Ureter (tissue), 1 donor: Measurements from ENCODE around the gene CCDC106. TPM values are rescaled to one million over a fixed set of nuclear protein-coding genes. Genes with fewer than 3 reads are reported as not detected.

Experiments
- DNase-seq: peaks from one replicate; pipeline ENCODE4 v3.0.0-alpha.2; 2020; ENCODE audit warnings: low spot score
- total RNA-seq: library from RNA; stranded (reverse); gene quantifications from one replicate; pipeline ENCODE4 v1.2.4, GENCODE V29; 2023
- donor health status: DM: yes; HTN: yes; CAD: no.

The CCDC106 gene
- total RNA-seq, result 12.3 TPM

DNA sequence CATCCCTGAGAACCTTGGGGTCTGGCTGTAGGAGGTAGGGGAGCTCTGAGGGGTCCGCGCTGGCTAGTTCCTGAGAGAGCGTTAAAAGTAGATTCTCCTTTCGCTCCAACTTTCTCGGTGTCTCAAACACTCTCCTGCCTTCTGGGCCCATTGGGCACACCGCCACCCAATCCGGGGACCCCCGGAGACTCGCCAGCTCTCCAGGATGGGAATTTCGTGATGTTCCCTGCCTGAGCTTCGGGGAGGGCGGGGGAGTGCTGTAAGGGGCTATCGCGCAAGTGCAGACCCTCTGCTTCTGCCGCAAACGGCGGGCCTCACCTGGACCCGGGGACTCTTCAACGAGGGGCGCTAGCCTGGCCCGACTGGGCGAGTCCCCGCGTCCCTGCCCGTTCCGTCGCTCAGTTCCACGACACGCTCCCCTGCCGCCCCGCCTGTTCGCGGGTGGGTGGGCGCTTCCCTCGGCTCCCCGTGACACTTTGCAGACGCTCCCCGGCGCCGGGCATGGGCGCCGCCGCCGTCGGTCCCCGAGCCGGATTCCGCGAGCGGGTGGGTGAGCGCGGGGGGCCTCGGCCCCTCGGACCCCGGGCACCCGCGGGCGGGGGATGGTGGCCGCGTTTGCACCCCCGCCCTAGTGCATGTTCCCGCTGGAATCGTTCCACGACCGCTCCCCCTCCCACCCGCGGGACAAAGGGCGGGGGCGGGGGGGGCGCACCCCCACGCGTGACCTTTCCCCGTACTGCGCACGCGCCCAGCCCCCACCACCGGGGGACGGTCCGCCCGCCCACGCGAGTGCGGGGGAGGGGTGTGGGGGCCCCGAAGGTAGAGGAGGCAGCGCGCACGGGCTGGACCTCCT is at the start of gene CCDC106:
TSS of gene CCDC106 (plus strand) at position 481 of the 853 bp plus-strand sequence. CDS start 835 bp downstream, outside the sequence.
- DNase-seq, result peak; percentile 62

DNA sequence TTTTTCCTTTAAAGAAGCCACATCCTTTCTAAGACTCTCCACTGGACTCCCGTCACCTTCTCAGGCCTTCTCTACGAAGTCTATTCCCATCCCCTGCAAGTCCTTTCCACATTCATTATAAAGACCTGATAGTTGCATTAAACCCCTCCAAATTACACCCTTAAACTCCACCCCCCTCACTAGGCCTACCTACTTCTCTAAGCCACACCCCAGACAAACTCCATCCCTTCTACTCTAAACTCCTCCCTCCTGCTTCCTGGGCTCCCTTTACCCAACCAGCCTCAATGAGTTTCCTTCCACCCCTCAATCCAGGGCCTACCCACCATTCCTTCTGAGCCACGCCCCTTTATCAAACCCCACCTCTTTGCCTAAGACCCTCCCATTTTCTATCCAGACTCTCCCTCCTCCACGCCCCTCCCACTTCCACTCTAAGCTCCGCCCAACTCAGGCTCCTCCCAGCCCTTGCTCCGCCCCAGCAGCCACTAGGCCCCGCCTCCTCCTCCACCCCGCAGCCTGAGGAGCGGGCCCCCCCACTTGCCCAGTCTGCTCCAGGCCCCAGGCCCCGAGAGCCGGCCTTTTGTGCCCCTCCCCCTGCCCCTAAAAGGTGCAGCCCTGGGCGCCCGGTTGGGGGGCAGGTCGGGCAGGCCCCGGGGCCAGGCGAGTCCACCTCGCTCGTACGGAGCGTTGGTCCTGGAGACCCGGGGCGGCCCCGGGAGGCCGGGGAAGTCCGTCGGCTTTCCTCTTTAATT is 49.1 kb upstream of the CCDC106 start:
- peak; percentile 95 for DNase-seq

DNA sequence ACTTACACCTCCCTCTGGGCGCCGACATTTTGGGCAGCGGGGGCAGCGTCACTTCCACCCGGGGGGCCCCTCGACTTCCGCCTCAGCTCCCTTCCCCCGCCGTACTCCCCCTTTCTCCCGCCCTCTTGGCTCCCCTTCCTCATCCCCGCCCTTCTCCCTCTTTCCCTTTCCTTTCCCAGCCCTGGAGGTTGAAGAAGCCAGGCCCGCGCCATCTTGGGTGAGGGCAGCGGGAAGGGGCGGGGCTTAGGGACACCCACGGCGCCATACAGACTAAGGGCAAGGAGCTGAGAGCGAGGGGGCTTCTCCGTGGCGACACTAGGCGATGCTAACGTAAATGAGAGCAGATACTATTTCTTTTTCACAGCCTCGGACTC is 48.6 kb upstream of the CCDC106 start, which contains the start of gene FIZ1:
TSS of gene FIZ1 (minus strand) at position 50 of the 374 bp plus-strand sequence. CDS start 1,652 bp downstream, outside the sequence.
- DNase-seq, result peak; percentile 99

DNA sequence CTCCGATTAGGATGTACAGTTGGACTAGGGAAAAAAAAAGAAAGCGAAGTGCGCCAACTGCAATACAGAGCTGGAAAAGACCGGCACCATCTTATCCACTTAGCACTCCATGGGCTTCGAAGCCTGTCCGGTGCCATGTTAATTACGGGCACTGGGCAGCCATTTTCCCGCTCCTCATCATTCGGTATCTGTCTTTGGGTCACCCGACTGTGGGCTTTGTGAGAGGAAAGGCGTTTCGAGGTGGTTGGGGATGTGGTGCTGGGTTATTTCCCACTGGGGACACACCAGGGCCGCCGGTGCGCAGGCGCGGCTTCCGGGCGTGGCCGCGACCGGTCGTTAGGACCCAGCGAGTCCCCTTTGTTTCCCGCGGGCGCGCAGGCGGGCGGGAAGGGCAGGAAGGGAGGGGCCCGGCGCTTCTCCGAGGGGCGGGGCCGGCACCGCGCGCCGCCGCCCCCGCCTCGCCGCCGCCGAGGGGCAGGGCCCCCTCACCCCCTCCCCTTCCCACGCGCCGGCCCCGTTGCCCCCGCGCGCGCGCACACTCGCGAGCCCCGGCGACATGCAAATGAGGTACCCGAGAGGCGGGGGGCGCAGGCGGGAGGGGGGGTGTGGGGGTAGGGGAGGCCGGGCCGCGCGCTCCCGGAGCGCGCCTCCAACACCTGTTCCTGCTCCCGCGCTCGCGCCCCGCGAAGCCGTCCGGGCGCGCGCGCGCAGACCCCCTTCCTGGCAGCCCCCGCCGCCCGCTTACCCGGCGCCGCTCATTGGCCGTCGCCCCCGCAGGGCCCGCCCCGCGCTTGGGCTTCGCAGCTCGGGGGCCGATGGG is 48.0 kb upstream of the CCDC106 start, which contains the start of gene ZNF524:
TSS of gene ZNF524 (plus strand) at position 447 of the 820 bp plus-strand sequence. CDS start 1,825 bp downstream, outside the sequence.
- DNase-seq, result peak; percentile 85

DNA sequence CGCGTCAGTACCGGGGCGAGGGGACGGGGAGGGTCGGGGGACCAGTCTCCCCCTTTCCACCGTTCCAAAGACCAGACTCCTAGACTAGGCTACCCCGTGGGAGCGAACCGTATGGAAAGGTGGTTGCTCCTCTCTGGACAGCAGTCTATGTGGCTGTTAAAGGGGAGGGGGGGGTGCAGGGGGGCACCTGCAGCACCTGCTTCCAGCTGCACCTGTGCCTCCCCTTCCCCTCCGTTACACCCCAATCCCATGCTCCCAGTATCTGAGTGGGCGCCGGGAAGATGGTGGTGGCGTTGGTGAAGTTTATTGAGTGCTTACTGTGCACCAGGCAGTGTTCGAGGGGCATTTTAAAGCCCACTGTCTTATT is 47.4 kb upstream of the CCDC106 start:
- DNase-seq, result no peak

DNA sequence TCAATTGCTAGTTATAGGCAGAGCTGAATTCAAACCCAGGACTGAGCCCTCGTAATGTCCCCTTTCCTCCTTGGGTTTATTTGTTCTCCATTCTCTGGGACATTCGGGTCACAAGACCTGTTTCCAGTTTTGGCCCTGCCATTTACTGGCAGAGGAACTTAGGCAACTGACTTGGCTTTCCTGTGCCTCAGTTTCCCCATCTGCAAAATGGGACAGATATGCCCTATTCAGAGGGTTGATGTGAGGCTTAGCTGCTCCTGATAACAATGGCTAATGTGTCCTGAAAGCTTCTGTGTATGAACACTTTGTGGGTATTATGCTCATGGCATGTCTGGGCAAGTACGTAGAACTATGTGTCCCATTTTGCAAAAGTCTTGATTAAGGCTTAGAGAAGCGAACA is 46.9 kb upstream of the CCDC106 start:
- DNase-seq, result no peak

DNA sequence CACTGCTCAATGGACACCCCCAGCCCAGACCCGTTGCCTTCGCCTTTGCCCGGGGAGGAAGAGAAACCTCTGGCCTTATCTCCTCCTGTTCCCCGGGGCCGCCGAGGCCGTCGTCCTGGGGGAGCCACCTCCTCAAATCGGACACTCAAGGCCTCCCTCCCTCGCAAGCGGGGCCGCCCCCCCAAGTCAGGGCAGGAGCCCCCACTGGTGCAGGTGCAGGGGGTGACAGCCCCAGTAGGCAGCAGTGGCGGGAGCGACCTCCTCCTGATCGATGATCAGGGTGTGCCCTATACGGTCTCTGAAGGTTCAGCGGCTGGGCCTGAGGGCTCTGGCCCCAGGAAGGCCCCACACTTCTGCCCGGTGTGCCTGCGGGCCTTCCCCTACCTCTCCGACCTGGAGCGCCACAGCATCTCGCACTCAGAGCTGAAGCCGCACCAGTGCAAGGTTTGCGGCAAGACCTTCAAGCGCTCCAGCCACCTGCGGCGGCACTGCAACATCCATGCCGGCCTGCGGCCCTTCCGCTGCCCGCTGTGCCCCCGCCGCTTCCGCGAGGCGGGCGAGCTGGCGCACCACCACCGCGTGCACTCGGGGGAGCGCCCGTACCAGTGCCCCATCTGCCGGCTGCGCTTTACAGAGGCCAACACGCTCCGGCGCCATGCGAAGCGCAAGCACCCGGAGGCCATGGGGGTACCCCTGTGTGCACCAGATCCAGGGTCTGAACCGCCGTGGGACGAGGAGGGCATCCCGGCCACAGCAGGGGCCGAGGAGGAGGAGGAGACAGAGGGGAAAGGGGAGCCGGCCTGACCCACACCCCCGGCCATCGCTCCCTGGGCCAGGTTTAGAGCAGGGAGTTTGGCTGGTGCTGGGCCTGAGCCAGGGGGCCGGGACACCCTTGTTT is 45.7 kb upstream of the CCDC106 start:
- DNase-seq, result no peak

DNA sequence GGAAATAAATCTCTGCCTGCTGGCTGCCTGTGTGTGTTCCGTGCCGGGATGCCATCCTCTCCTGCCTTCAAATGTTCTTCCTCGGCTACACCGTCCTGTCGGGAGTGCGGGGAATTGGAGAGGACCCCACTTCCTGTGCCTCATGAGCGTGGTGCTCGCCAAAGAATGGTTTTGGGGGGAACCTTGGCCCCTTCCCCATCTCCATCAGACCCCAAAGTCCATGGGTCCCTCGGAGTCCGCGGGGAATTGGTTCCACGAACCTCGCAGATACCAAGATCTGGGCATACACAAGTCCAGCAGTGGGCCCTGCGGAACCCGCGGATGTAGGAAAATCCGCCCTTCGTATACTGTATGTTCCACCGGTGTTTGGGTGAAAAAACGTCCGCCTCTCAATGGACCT is 44.9 kb upstream of the CCDC106 start:
- no peak for DNase-seq

DNA sequence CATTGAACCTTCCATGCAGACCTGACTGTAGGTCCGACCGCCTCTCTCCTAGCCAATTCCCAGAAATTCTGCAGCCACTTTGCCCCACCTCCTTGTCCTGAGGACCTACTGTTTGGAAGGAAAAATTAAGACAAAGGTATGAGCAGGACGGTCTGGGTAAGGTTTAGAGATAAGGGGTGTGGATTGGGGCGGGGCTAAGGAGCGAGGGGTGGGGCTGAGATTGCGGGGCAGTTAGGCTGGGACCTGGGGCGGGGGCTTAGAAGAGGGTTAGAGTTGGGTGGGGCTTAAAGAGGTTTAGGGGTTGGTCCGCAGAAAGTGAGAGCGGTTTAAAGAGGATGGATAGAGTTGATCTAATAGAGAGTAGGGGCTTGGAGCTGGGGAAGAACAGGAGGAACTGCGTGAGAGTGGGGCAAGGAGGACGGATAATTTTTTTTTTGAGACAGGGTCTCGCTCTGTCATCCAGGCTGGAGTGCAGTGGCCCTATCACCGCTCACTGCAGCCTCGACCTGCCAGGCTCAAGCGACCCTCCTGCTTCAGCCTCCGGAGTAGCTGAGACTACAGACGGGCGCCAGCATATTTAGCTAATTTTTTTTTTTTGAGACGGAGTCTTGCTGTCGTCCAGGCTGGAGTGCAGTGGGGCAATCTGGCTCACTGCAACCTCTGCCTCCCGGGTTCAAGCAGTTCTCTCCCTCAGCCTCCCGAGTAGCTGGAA is 44.3 kb upstream of the CCDC106 start:
- DNase-seq, result no peak

DNA sequence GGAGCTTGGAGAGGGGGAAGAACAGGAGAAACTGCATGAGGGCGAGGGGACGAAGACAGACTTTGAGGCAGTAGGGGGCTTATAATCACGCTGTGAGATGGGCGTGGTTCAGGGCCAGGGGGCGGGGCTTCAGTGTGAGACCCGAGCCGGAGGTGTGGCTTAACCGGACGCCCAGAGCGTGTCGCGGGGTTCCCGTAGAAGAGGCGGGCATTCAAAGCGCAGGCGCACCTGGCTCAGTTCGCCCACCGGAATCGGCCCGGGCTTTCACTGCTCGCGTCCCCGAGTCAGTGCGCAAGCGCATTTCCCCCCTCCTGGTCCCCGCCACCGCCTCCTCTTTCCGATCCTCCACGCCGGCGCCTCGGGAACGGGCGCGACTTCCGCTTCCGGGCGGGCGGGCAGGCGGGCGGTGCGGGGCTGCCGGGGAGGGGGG is 42.8 kb upstream of the CCDC106 start:
- peak; percentile 98 for DNase-seq

DNA sequence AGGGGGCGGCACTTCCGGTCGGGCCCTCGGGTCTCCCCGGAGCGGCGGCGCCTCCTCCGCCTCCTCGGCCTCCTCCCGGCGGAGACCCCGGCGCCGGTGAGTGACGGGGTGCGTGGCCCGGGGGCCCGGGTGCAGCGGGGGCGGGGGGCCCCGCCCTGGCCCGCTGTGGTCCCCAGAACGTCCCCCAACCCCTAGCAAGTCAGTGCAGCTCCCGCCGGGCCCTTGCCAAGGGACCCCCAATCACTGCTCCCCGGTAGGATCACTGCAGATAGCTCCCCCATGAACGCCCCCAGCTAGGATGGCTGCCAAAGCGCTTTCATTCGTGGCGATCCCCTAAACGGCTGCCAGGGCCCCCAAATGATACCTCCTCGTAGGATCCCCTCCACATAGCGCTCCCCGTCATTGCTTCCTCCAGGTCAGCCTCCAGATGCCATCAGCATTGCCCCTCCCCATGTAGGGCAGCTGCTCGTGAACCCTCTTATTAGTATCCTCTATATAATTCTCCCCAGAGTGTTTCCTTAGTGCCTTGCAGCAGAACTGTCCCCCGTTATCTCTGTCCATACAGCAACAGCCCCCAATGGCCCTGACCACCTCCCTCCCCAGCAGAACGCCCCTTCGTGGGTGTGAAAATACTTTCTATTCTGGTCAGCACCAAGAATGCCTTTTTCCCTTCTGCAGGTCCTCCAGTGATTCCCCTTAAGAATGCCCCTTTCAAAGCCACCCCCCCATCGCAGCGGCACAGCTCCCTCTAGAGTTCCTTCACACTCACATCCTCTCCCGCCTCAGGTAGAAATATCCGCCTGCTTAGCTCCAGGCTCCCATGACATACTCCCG is 42.2 kb upstream of the CCDC106 start, which contains the start of gene ZNF865:
TSS of gene ZNF865 (plus strand) at position 11 of the 834 bp plus-strand sequence. CDS start 7,972 bp downstream, outside the sequence.
- peak; percentile 85 for DNase-seq

DNA sequence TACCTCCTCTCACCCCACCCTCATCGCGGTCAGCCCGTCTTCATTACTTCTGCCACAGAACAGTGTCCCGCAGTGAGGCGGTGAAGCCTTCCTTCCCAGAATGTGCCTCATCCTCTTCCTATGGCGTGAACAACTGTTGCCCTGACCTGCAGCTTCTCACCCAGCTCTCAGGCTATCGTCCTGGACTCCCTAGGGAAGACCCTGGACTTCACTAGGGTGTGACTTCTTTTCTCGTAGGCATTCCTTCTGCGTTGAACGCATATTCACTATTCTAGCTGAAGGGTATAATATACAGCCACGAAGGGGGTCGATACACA is 41.6 kb upstream of the CCDC106 start:
- no peak for DNase-seq

DNA sequence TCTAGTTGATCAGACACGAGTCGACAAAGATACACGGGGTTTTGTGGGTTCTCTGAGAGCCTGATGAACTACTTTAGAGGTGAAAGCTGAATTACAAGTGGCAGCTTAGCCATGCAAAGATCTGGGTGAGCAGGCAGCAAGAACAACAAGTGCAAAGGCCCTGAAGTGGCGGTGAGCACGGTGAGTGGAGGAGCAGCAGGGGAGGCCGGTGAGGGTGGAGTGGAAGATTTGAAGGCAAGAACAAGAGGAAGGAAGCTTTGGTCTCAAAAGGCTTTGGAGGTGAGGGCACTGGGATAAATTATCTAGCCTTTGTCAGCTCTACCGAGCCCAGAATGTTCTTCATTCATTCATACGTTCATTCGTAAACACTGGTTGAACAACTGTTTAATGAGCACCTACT is 41.2 kb upstream of the CCDC106 start:
- no peak for DNase-seq

DNA sequence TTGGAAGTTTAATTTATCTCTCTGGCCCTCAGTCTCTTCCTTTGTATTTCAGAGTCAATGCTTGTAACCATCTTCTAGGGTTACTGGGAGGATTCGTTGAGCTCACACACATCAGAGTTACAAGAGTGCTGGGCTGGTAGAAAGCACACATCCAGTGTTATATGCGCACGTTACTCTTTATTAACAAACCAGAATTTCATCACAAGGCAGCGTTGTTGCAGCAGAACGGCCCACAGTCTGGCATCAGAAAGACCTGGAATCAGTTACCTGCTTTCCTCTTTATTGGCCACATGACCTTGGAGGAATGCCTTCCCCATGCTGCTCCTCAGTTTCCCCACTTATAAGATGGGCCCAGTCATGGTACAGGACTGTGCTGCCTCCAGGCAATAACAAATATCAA is 38.7 kb upstream of the CCDC106 start:
- no peak for DNase-seq

DNA sequence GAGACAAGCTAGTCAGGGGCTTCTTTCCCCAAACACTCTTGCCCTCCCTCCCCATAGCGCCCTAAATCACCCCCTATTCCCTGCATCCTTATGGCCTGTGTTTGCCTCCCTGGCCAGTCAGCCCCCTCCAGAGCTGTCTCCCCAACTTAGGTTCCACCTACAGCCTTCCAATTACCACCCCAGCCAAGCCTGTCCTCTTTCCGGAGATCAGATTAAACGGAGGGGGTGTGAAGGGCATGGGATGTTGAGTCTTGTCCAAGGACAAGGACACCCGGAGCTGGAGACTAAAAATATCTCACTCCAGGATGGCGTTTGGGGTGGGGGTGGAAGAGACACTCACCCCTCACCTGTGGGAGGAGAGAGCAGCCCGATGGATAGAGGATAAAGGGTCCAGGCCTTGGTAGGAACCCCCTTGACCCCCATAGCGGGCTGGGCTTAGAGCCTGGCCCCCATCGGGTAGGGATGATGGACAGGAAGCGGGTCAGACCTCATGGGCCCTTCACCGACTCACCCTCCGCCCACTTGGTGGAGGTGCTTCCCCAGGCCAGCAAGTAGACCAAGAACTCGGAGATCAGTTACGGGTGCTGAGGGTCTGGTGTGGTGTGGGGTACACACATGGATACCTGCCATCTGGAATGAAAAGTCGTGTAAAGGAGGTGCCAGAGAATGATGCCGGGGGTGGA is 36.6 kb upstream of the CCDC106 start:
- no peak for DNase-seq

DNA sequence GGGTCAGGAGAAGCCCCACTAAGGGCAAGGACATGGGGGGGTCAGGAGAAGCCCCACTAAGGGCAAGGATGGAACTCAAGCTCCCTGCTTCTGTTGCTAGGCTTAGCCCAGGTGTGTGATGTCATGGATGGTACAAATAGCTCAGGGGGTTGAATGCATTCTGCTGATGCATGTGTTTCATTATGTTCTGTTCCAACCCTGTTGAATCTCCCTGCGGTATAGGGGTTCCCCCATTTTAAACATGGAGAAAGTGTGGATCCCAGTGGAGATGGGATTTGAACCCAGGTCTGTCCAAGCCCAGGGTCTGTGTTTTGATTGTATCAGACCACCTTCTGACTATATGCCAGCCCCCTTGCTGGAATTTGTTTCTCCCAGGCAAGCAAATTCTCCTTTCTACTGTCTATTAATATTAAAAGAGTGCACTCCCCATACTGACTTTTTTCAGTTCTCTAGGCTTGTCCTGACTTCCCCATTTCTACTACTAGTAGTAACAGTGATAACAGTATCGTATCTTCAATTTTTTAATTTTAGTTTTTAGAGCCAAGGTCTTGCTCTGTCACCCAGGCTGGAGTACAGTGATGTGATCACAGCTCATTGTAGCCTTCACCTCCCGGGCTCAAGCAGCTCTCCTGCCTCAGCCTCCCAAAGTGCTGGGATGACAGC is 35.9 kb upstream of the CCDC106 start:
- DNase-seq, result no peak

DNA sequence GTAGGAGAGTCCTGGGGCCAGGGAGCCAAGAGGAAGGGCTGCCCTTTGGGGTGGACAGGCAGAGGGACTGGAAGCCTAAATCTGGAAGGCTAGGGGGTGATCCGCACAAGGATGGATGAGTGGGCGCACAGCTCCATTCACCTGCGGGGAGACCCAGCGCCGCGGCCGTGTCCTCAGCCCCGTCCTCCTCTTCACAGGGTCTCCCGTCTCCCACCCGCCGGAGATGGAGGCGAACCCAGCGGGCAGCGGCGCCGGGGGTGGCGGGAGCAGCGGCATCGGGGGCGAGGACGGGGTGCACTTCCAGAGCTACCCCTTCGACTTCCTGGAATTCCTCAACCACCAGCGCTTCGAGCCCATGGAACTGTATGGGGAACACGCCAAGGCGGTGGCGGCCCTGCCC is 34.6 kb upstream of the CCDC106 start:
- DNase-seq, result no peak
